Rectal smooth muscle tissue (tissue), 1 donor: ENCODE data around the gene COL4A6.

ENCODE experiments used
- H3K27ac ChIP-seq: one replicate; pipeline ENCODE4 v1.7.0; 2013; ENCODE audit warnings: low read depth, low read length, inconsistent platforms
- H3K27me3 ChIP-seq: one replicate; pipeline ENCODE4 v1.7.0; 2013; ENCODE audit warnings: low read length; ENCODE audit not compliant: control insufficient read depth, insufficient read depth
- H3K36me3 ChIP-seq: one replicate; pipeline ENCODE4 v1.7.0; 2013; ENCODE audit warnings: low read length; ENCODE audit not compliant: control insufficient read depth, insufficient read depth
- H3K4me1 ChIP-seq: one replicate; pipeline ENCODE4 v1.7.0; 2013; ENCODE audit warnings: low read length; ENCODE audit not compliant: control insufficient read depth, insufficient read depth
- H3K4me3 ChIP-seq: one replicate; pipeline ENCODE4 v1.7.0; 2013; ENCODE audit warnings: low read length
- H3K9ac ChIP-seq: one replicate; pipeline ENCODE4 v1.7.0; 2013; ENCODE audit warnings: low read length

Gene COL4A6

GRCh38 chrX:108439426-108439942, 1.3 kb upstream of the COL4A6 start, which contains the start of gene COL4A5:
TSS of gene COL4A5 (plus strand) at chrX:108439838. CDS start at chrX:108440126, 288 bp downstream.
- Histone ChIP-seq H3K9ac (no peak within 1 kb of the TSS), H3K27ac (no peak within 1 kb of the TSS), H3K36me3 (no peaks in the 10 kb centered on the region), H3K4me1 (no peaks in the 10 kb centered on the region), H3K27me3 (peaks cover 5% of the 10 kb centered on the region), H3K4me3 (peak within 1 kb of the TSS; percentile 24)

DNA sequence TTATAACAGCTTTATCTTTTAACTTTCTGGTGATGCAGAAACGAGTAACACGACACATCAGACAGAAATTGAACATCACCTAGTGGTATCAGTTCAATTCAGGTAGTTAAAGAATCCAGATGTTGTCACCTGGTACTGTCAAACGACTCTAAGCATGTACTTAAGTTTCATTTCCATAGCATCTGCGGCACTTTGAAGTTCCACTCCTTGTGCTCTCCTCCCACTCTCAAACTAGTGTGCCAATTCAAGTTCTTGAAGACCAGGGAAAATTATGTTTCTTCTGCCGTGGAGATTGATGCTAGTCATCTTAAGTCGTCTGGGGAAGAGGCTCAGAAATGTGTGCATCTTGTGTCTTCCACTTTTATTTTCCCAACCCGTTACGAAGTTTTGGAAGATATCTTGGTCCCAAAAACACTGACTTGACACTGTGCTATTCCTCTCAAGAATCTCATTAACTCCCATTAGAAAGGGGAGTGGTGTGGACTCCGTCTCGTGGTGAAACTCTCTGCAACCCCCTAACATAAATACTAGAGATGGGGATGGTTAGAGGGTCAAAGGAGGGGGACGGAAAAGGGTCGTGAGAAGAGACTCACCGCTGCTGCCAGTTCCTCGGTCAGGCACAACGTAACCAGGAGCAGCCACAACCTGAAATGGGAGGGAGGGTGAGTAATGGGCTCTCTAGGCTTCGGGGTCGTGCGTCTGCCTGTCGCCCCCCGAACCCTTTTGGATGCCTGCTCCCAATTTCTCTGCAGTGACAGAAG, 693 bp downstream of the COL4A6 start:
- Histone ChIP-seq H3K9ac (no peak overlapping the region), H3K4me3 (peak overlapping the region; percentile 22), H3K36me3 (no peaks in the 10 kb centered on the region), H3K27ac (no peak overlapping the region), H3K4me1 (no peaks in the 10 kb centered on the region), H3K27me3 (peaks cover 5% of the 10 kb centered on the region)

DNA sequence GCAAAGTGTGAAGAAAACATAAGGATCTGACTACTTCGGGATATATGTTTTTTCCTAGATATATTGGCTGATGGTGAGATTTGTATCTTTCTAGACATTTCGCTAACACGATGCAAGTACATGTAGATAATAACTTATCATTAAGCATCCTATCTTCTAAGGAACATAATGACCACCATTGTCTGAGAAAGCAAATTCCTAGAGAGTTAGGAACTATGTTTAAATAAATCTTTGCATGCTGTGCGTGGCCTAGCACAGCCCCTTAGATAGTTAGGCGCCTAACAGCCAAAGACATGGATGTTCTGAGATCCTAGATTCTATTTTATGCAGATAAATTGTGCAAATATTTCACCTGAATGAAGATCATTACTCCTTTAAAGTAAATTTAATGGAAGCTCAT, 3.0 kb downstream of the COL4A6 start:
- H3K9ac ChIP-seq = no peak overlapping the region
- no peaks in the 10 kb centered on the region for H3K36me3 ChIP-seq
- no peaks in the 10 kb centered on the region for H3K4me1 ChIP-seq
- H3K27me3 ChIP-seq = peaks cover 5% of the 10 kb centered on the region
- no peak overlapping the region for H3K4me3 ChIP-seq
- no peak overlapping the region for H3K27ac ChIP-seq

- Histone ChIP-seq H3K4me3 (no peak overlapping the region), H3K4me1 (no peaks in the 10 kb centered on the region), H3K27ac (no peak overlapping the region), H3K9ac (no peak overlapping the region), H3K36me3 (no peaks in the 10 kb centered on the region), H3K27me3 (no peaks in the 10 kb centered on the region)
Observed at GRCh38 chrX:108426262-108426661, 12.0 kb downstream of the COL4A6 start.

DNA sequence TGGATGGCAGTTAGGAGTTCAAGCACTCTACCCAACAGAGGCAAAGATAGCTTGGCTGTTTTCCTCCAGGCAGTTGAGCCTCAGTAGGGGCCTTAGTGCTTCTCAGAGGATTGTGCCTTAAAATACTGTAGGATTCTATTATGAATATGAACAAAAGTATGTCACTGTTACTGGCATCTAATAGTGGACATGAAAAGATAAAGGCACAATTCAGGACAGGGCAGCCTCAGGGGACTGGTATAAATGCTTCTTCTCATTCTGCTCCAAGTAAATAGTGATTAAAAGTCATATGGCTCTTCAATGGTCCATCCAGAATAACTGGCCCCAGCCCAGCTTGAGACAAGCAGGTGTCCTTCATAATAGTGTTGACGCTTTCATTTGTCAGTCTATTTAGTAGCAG, 17.7 kb downstream of the COL4A6 start:
- no peaks in the 10 kb centered on the region for H3K36me3 ChIP-seq
- no peak overlapping the region for H3K27ac ChIP-seq
- no peak overlapping the region for H3K9ac ChIP-seq
- no peak overlapping the region for H3K4me3 ChIP-seq
- H3K27me3 ChIP-seq = no peaks in the 10 kb centered on the region
- no peaks in the 10 kb centered on the region for H3K4me1 ChIP-seq

DNA sequence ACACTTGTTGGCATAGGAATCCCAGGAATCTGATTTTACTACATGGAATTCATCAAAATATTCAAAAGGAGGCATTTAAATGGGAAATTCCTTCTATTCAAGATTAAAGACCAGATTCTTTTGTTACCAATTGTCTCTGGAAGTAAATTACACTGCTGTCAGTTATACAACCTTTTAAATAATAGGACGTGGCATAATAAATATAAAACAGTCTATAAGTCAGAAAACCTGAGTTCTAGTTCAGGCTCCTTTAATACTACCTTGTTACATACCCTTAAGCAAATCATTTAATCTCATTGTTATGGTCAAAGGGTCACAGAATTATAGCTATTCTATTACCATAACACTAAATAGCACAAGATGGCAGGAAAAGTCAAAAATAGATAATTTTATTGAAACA, 18.8 kb downstream of the COL4A6 start:
- no peaks in the 10 kb centered on the region for H3K27me3 ChIP-seq
- no peak overlapping the region for H3K9ac ChIP-seq
- H3K4me1 ChIP-seq = no peaks in the 10 kb centered on the region
- no peak overlapping the region for H3K4me3 ChIP-seq
- H3K36me3 ChIP-seq = no peaks in the 10 kb centered on the region
- H3K27ac ChIP-seq = no peak overlapping the region

- no peak overlapping the region for H3K4me3 ChIP-seq
- no peaks in the 10 kb centered on the region for H3K4me1 ChIP-seq
- H3K9ac ChIP-seq = no peak overlapping the region
- H3K36me3 ChIP-seq = no peaks in the 10 kb centered on the region
- H3K27ac ChIP-seq = no peak overlapping the region
- H3K27me3 ChIP-seq = no peaks in the 10 kb centered on the region
Observed at GRCh38 chrX:108417257-108417656, 21.0 kb downstream of the COL4A6 start.

- Histone ChIP-seq H3K4me1 (no peaks in the 10 kb centered on the region), H3K27me3 (no peaks in the 10 kb centered on the region), H3K9ac (no peak overlapping the region), H3K36me3 (no peaks in the 10 kb centered on the region), H3K27ac (no peak overlapping the region), H3K4me3 (no peak overlapping the region)
Observed at GRCh38 chrX:108415891-108416290, 22.3 kb downstream of the COL4A6 start.

DNA sequence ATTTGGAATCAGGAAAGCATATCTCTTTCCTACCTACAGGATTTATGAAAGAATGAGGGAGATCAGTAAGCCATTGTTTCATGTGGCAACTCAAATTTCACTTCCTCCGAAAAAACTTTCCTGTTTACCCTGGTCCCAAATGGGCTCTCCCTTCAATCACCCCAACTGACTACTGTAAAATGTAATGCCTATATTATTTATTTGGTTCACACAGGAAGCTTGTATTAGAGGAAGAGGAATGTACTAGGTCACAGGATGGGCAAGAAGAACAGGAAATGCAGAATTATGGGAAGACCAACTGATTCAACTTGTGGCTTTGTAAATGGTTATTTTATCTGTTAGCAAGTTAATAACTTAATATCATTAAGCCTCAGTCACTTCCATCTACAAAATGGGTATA, 23.1 kb downstream of the COL4A6 start:
- Histone ChIP-seq H3K27me3 (no peaks in the 10 kb centered on the region), H3K4me3 (no peak overlapping the region), H3K9ac (no peak overlapping the region), H3K27ac (no peak overlapping the region), H3K4me1 (no peaks in the 10 kb centered on the region), H3K36me3 (no peaks in the 10 kb centered on the region)

DNA sequence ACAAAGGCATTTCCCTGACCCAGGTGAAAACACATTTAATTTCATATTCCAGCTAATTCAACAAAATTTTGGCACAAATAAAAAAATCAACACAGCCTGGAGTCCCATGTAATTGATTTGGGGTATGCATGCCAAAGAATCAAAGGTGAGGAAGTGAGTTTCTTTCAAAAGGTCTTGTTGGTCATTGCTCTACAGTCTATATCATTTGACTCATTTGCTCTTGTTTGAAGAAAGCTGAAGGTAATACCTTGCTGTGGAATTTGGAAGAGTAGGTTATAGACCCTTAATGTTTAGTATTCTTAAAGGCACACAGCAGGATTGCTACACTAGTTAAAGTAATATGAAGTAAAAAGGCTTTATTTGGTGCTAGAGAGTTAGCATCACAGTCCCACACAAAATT, 25.4 kb downstream of the COL4A6 start:
- no peak overlapping the region for H3K27ac ChIP-seq
- H3K36me3 ChIP-seq = no peaks in the 10 kb centered on the region
- no peak overlapping the region for H3K9ac ChIP-seq
- H3K27me3 ChIP-seq = no peaks in the 10 kb centered on the region
- H3K4me1 ChIP-seq = no peaks in the 10 kb centered on the region
- no peak overlapping the region for H3K4me3 ChIP-seq

DNA sequence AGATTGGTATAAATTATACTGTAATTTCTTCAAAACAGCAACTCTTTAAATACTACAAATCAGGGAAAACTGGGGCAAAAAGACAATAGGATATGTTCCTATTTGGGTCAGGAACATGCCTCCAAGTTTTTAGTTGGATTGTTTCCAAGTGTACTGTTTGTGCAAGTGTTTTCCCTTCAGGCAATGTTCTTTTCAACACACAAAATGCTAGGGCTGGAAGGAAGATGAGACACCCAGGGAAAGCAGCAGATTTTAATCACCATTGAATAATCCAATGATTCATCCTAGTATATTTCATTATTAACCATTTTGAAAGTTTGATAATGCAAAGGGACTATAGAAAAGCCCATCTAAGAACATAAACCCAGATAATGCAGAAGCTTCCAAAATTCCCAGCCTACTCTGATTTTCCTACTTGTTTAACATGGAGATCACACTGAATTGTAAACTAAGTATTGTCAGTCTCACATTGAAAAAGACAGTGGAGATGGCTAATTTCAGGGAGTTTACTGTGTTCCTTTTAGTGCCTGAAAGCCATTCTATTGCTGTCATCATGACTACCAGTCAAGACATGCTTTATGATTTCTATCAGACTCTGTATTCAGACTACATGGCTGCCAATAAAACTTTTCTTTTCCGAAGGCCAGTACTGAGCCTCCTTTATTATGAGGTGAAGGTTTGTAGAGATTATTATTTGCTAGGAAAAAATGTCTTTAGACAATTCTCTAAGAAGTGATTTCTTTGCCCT, 38.6 kb downstream of the COL4A6 start:
- Histone ChIP-seq H3K27me3 (no peaks in the 10 kb centered on the region), H3K4me1 (no peaks in the 10 kb centered on the region), H3K4me3 (no peak overlapping the region), H3K36me3 (no peaks in the 10 kb centered on the region), H3K27ac (no peak overlapping the region), H3K9ac (no peak overlapping the region)

- Histone ChIP-seq H3K4me3 (no peak overlapping the region), H3K27me3 (no peaks in the 10 kb centered on the region), H3K4me1 (no peaks in the 10 kb centered on the region), H3K9ac (no peak overlapping the region), H3K36me3 (no peaks in the 10 kb centered on the region), H3K27ac (no peak overlapping the region)
Observed at GRCh38 chrX:108397627-108398391, 40.4 kb downstream of the COL4A6 start.
